Stimulated activated CD8-positive, alpha-beta memory T cell treated with anti-CD3 and anti-CD28 coated beads, Interleukin-12 subunit alpha, Interleukin-12 subunit beta, amount 100 ng/mL, for 1 hour (primary cell): Measurements from ENCODE around the gene KRT73.

Experiments
- DNase-seq: peaks from one replicate; pipeline ENCODE4 v3.0.0-alpha.2; 2020; ENCODE audit warnings: low read depth

The KRT73 gene

GRCh38 chr12:52618866-52619265 lies 507 bp upstream of the KRT73 start:
- no peak for DNase-seq

- DNase-seq = no peak
These were observed 965 bp downstream of the KRT73 start for GRCh38 chr12:52617403-52617785.

- no peak for DNase-seq
These were observed 1.5 kb downstream of the KRT73 start for GRCh38 chr12:52616680-52617402.

GRCh38 chr12:52615912-52616311 lies 2.4 kb downstream of the KRT73 start:
- no peak for DNase-seq

- DNase-seq = no peak
These were observed 3.0 kb downstream of the KRT73 start for GRCh38 chr12:52615208-52615868.

- DNase-seq = no peak
These were observed 3.8 kb downstream of the KRT73 start for GRCh38 chr12:52614381-52615207.

GRCh38 chr12:52613384-52614030 lies 4.9 kb downstream of the KRT73 start:
- DNase-seq = no peak

- DNase-seq = no peak
These were observed 5.7 kb downstream of the KRT73 start for GRCh38 chr12:52612431-52613383.

GRCh38 chr12:52611080-52611468 lies 7.3 kb downstream of the KRT73 start:
- no peak for DNase-seq

- DNase-seq = no peak
These were observed 9.3 kb downstream of the KRT73 start for GRCh38 chr12:52608826-52609630.

GRCh38 chr12:52608161-52608560 lies 10.2 kb downstream of the KRT73 start:
- DNase-seq = no peak

GRCh38 chr12:52607314-52607713 lies 11.0 kb downstream of the KRT73 start:
- no peak for DNase-seq

GRCh38 chr12:52606581-52607218 lies 11.7 kb downstream of the KRT73 start:
- DNase-seq = no peak

GRCh38 chr12:52606096-52606495 lies 12.3 kb downstream of the KRT73 start:
- DNase-seq = no peak

GRCh38 chr12:52605542-52605941 lies 12.8 kb downstream of the KRT73 start:
- no peak for DNase-seq

GRCh38 chr12:52604859-52605258 lies 13.5 kb downstream of the KRT73 start:
- no peak for DNase-seq

GRCh38 chr12:52603314-52603713 lies 15.0 kb downstream of the KRT73 start:
- DNase-seq = no peak

- DNase-seq = no peak
These were observed 15.8 kb downstream of the KRT73 start for GRCh38 chr12:52602552-52602951.

GRCh38 chr12:52601671-52602070 lies 16.7 kb downstream of the KRT73 start:
- DNase-seq = no peak

- no peak for DNase-seq
These were observed 17.3 kb downstream of the KRT73 start, which contains the start of gene KRT72 for GRCh38 chr12:52600941-52601481. Gene KRT72 (minus strand): TSS chr12:52601463. CDS start chr12:52601452, 11 bp downstream.
